Measurements from ENCODE around the gene ZNF502. TPM values are rescaled to one million over a fixed set of nuclear protein-coding genes. Genes with fewer than 3 reads are reported as not detected.

ZNF502 gene
- total RNA-seq, 6 experiments from 2014 or later = 0.50 to 1.7 (median 1.1) TPM

DNA sequence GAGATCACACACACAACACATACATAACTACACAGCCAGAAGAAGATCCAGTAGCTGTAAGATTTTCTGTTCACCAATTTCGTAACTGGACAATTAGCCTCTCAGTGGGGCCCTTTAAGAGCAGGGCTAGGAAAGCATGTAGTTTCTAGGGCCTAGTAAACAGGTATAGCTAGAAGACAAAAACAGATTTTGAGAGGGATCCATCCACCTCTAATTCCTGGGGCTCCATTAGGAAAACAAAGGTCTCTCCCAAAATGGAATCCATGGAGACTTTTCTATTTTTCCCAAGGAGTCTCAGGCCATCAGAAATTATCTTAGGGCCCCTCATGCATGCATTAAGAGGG lies 59.6 kb downstream of the ZNF502 start:
- 91% methylated on average over 1 of the region's 1 CpG for WGBS (ENCODE audit: insufficient coverage, low coverage, low lambda C conversion rate, missing lambda C conversion rate)
- intact Hi-C loops (cut with DNase I) = no loop called here

More for the DNA sequence above, 59.6 kb downstream of the ZNF502 start:
- DNase-seq (no peak), ATAC-seq (no peak)
- H3K27me3 ChIP-seq = no peaks in the 10 kb centered on the region
- no peaks in the 10 kb centered on the region for H3K36me3 ChIP-seq
- H3K4me3 ChIP-seq = no peak overlapping the region
- H3K4me1 ChIP-seq = no peaks in the 10 kb centered on the region
- no peak overlapping the region for H3K27ac ChIP-seq
- peaks cover 0 to 12% (median 0%) of the 10 kb centered on the region in 4 donors for H3K9me3 ChIP-seq
- TF ChIP-seq CTCF (IDR thresholded peaks at IDR 0.05) (no peak), POLR2A (IDR thresholded peaks at IDR 0.05) (no peak)

Other genes with a start within 250 kb of the ZNF502 start
- 10 to 100 TPM in 1 of 6 experiments, 1 to 10 TPM in 5; 3.2 to 10.1 (median 8.9) TPM for gene ZNF445, start 235.0 kb upstream of the ZNF502 start, total RNA-seq
- 1 to 10 TPM; 1.2 to 2.5 (median 1.4) TPM for gene ZKSCAN7, start 157.5 kb upstream of the ZNF502 start, total RNA-seq
- under 1 TPM; 0.06 to 0.82 (median 0.62) TPM for gene ZNF660, start 127.7 kb upstream of the ZNF502 start, total RNA-seq
- 1 to 10 TPM; 4.4 to 9.5 (median 6.9) TPM for gene ZNF197, start 87.6 kb upstream of the ZNF502 start, total RNA-seq
- 1 to 10 TPM; 1.6 to 3.0 (median 2.1) TPM for gene ZNF35, start 63.9 kb upstream of the ZNF502 start, total RNA-seq
- gene ZNF501, start 17.0 kb downstream of the ZNF502 start, total RNA-seq = 1 to 10 TPM in 3 of 6 experiments, under 1 TPM in 3; 0.43 to 1.2 (median 0.87) TPM
- 10 to 100 TPM in 1 of 6 experiments, 1 to 10 TPM in 5; 7.2 to 11.6 (median 8.5) TPM for gene KIAA1143, start 49.0 kb downstream of the ZNF502 start, total RNA-seq
- under 1 TPM; 0.09 to 0.51 (median 0.22) TPM for gene KIF15, start 49.1 kb downstream of the ZNF502 start, total RNA-seq
- 10 to 100 TPM in 2 of 6 experiments, 1 to 10 TPM in 4; 4.9 to 10.9 (median 8.4) TPM for gene TMEM42, start 149.3 kb downstream of the ZNF502 start, total RNA-seq
- gene TGM4, start 161.9 kb downstream of the ZNF502 start, total RNA-seq = not detected

Data from right lobe of liver (tissue), 6 donors.